ENCODE results near the gene CIZ1. TPM values are rescaled to one million over a fixed set of nuclear protein-coding genes. Genes with fewer than 3 reads are reported as not detected.

Gene CIZ1
- total and polyA plus RNA-seq, 2 of the 13 experiments (the other 11 are each of a cell fraction or from before 2014, with no cell fraction given): 30.6 to 50.3 TPM

DNA sequence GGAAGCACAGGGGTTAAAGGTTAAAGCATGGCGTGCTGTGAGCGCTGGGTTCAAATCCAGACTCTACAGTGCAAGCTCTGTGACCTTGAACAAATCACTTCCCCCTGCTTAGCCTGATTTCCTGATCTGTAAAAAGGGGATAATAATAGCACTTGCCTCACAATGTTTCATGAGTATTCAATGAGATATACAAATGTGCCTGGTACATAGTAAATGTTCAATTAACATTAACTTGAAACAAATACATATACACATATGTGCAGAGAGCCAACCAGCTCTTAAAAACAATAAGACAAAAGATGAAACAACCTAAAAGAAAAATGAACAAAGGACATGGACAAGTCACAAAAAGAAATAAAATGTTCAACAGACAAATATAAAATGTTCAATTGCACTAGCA lies 4.0 kb downstream of the CIZ1 start:
- CTCF ChIA-PET (ENCODE audit: low intra/inter-chr PET ratio, low total read pairs): no interaction called here
- 97% methylated on average over 2 of the region's 2 CpGs for WGBS (ENCODE audit: low lambda C conversion rate)
- Histone ChIP-seq H3K36me3 (replicated peaks in 1 of 2; ENCODE audit: control insufficient read depth in 1 of 2, insufficient read depth in 2 of 2, low read length in 2 of 2) (peaks cover 6 to 39% of the 10 kb centered on the region in 2 experiments; a peak in 4 of 5 replicates), H3K27me3 (ENCODE audit: control insufficient read depth in 1 of 2, insufficient read depth in 2 of 2, low read length in 2 of 2) (no peaks in the 10 kb centered on the region), H3K79me2 (ENCODE audit: insufficient read depth, low read length) (peaks cover 9% of the 10 kb centered on the region), H3K27ac (ENCODE audit: extremely low read length, insufficient read depth, low read length) (no peak overlapping the region), H2AFZ (ENCODE audit: low read length) (no peak overlapping the region), H3K4me1 (ENCODE audit: insufficient read depth, low read length) (peaks cover 11% of the 10 kb centered on the region), H3K9me3 (ENCODE audit: low read length) (no peaks in the 10 kb centered on the region), H3K4me3 (replicated peaks in 1 of 3; ENCODE audit: insufficient read depth in 1 of 3, low read depth in 2 of 3, low read length in 3 of 3) (no peak overlapping the region), H3K4me2 (ENCODE audit: low read depth, low read length) (no peak overlapping the region), H4K20me1 (ENCODE audit: insufficient read depth, low read length) (no peaks in the 10 kb centered on the region), H3K9ac (ENCODE audit: insufficient read depth, low read depth, low read length) (no peak overlapping the region)
- TF ChIP-seq, protein P1, sequence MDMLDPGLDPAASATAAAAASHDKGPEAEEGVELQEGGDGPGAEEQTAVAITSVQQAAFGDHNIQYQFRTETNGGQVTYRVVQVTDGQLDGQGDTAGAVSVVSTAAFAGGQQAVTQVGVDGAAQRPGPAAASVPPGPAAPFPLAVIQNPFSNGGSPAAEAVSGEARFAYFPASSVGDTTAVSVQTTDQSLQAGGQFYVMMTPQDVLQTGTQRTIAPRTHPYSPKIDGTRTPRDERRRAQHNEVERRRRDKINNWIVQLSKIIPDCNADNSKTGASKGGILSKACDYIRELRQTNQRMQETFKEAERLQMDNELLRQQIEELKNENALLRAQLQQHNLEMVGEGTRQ (IDR thresholded peaks at IDR 0.05; ENCODE audit: low read depth, low read length): no peak
- TF ChIP-seq, protein P1 (CRISPR knock-in tag; IDR thresholded peaks at IDR 0.05; ENCODE audit: borderline replicate concordance): no peak
- TF ChIP-seq RFXANK (CRISPR knock-in tag; IDR thresholded peaks at IDR 0.05) (no peak), ZBTB1 (CRISPR knock-in tag; IDR thresholded peaks at IDR 0.05; ENCODE audit: borderline replicate concordance) (no peak), PAX8 (CRISPR knock-in tag; IDR thresholded peaks at IDR 0.05; ENCODE audit: borderline replicate concordance) (no peak), MED1 (CRISPR knock-in tag; IDR thresholded peaks at IDR 0.05) (no peak), KLF15 (CRISPR knock-in tag; IDR thresholded peaks at IDR 0.05; ENCODE audit: borderline replicate concordance) (no peak), ZNF34 (CRISPR knock-in tag; IDR thresholded peaks at IDR 0.05; ENCODE audit: borderline replicate concordance) (no peak), ZNF235 (CRISPR knock-in tag; IDR thresholded peaks at IDR 0.05; ENCODE audit: borderline replicate concordance) (no peak)
- TF ChIP-seq, protein P2, sequence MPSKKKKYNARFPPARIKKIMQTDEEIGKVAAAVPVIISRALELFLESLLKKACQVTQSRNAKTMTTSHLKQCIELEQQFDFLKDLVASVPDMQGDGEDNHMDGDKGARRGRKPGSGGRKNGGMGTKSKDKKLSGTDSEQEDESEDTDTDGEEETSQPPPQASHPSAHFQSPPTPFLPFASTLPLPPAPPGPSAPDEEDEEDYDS (CRISPR knock-in tag; IDR thresholded peaks at IDR 0.05): no peak
- ATAC-seq: no peak
- intact Hi-C loops (cut with micrococcal nuclease; ENCODE audit: unreplicated experiment) (no loop called here), in situ Hi-C loops (cut with HindIII; ENCODE audit: extremely low pct_ligation_motif_present, low pct_unique_long_range_greater_than_20kb) (no loop called here)
- FAIRE-seq: no peak
- DNase-seq (ENCODE audit: low spot score): no peak
- no TSS peak for BruUV-seq (replicated peaks)
- POLR2A ChIA-PET: no interaction called here

Measured in HepG2 (cell line).